Osteoblast (primary cell): ENCODE data around the gene SH3RF3. TPM values are rescaled to one million over a fixed set of nuclear protein-coding genes. Genes with fewer than 3 reads are reported as not detected.

Experiments
- DNase-seq: peaks from one replicate; pipeline ENCODE4 v3.0.0; 2011; ENCODE audit warnings: low spot score, mixed read lengths; ENCODE audit not compliant: insufficient read length; ENCODE audit errors: missing footprints
- H2AFZ ChIP-seq: 2 replicates; pipeline ENCODE4 v1.6.0; 2011; ENCODE audit warnings: mild to moderate bottlenecking, low read length
- H3K27ac ChIP-seq: 2 replicates; pipeline ENCODE4 v1.5.1; 2011; ENCODE audit warnings: mild to moderate bottlenecking, low read depth, low read length, moderate library complexity
- H3K27me3 ChIP-seq: 2 replicates; pipeline ENCODE4 v1.6.0; 2012; ENCODE audit warnings: mild to moderate bottlenecking, control low read depth, inconsistent platforms, low read length, moderate library complexity; ENCODE audit not compliant: insufficient read depth
- H3K36me3 ChIP-seq: 2 replicates; pipeline ENCODE4 v1.5.1; 2011; ENCODE audit warnings: mild to moderate bottlenecking, low read length, control low read depth, moderate library complexity; ENCODE audit not compliant: insufficient read depth
- H3K4me1 ChIP-seq: 2 replicates; pipeline ENCODE4 v1.5.1; 2011; ENCODE audit warnings: mild to moderate bottlenecking, low read length, control low read depth, moderate library complexity; ENCODE audit not compliant: insufficient read depth
- H3K4me2 ChIP-seq: 2 replicates; pipeline ENCODE4 v1.6.0; 2011; ENCODE audit warnings: mild to moderate bottlenecking, low read length; ENCODE audit not compliant: insufficient read depth
- H3K4me3 ChIP-seq: fragments of 200-600 bp; sonication (generic); 3 replicates; pipeline ENCODE4 v1.5.1; 2012; ENCODE audit warnings: mild to moderate bottlenecking, low read length, inconsistent platforms; ENCODE audit not compliant: insufficient read depth
- H3K79me2 ChIP-seq: 2 replicates; pipeline ENCODE4 v1.6.0; 2012; ENCODE audit warnings: mild to moderate bottlenecking, low read length, control low read depth, inconsistent platforms; ENCODE audit not compliant: insufficient read depth
- H3K9me3 ChIP-seq: 2 replicates; pipeline ENCODE4 v1.5.1; 2011; ENCODE audit warnings: low read depth, low read length, control low read depth
- H4K20me1 ChIP-seq: 2 replicates; pipeline ENCODE4 v1.6.0; 2012; ENCODE audit warnings: mild to moderate bottlenecking, low read length, control low read depth; ENCODE audit not compliant: insufficient read depth
- CTCF ChIP-seq: IDR thresholded peaks from 2 replicates; pipeline ENCODE4 v1.5.1; 2011; ENCODE audit warnings: mild to moderate bottlenecking, low read depth, low read length, moderate library complexity; ENCODE audit errors: extremely low read depth
- total RNA-seq: library from RNA; depleted of rRNA; stranded (reverse); fragments of >200 nt; gene quantifications from 2 replicates; pipeline ENCODE4 v1.2.3, GENCODE V29; 2012

SH3RF3 gene
- total RNA-seq, 1 donor = 14.8 TPM

GRCh38 chr2:109402180-109402579 is 273.2 kb downstream of the SH3RF3 start:
- Histone ChIP-seq H3K27ac (no peak overlapping the region), H3K27me3 (no peaks in the 10 kb centered on the region), H3K9me3 (no peaks in the 10 kb centered on the region), H3K79me2 (no peaks in the 10 kb centered on the region), H3K4me3 (no peak overlapping the region), H3K36me3 (no peaks in the 10 kb centered on the region), H3K4me1 (peaks cover 3% of the 10 kb centered on the region), H4K20me1 (peaks cover 26% of the 10 kb centered on the region), H3K4me2 (no peak overlapping the region), H2AFZ (no peak overlapping the region)
- peak; percentile 84 for DNase-seq
- TF ChIP-seq CTCF = peak; percentile 7

DNA sequence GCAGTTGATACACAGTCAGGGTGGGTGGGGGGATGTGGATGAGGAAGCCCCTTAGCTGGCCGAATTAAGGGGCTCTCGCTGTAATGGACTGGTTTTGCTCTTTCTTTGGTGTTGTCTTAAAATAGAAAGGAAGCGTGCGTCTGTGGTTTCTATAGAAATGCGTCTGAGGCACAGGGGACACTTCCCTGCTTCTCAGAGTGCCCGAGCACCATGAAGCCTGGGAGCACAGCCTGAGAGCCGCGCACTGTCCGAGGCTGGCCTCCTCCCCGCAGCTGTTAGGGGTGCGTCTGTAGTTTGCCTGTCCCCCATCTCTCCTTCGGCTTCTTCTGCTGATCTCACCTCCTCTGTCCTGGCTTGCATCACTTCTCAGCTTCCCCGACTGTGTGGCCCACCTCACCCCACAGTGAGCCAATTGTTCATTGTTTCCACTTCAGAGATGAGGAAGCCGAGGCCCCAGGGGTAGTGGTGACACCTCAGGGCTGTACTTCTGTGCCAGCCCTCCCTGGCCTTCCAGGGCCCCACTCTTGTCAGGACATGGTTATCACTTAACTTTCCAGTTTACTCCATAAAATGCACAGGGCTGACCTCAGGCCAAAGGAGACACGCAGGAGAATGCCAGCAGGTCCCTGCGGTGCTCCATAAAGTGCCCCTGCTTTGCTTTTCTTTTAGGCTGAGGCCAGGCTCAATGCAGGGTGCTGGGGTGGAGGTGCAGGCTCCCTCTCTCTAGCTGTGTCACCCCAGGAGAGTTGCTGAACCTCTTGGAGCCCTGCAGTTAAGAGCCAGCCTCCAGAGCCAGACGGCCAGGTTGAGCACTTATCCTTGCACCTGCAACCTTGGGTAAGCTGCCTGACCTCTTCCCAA is 274.2 kb downstream of the SH3RF3 start:
- no peak overlapping the region for H2AFZ ChIP-seq
- H3K79me2 ChIP-seq = no peaks in the 10 kb centered on the region
- H3K27ac ChIP-seq = no peak overlapping the region
- peaks cover 30% of the 10 kb centered on the region for H4K20me1 ChIP-seq
- DNase-seq = peak; percentile 68
- no peaks in the 10 kb centered on the region for H3K36me3 ChIP-seq
- H3K27me3 ChIP-seq = no peaks in the 10 kb centered on the region
- no peak overlapping the region for H3K4me2 ChIP-seq
- no peak overlapping the region for H3K4me3 ChIP-seq
- H3K9me3 ChIP-seq = no peaks in the 10 kb centered on the region
- H3K4me1 ChIP-seq = peaks cover 3% of the 10 kb centered on the region
- no peak for TF ChIP-seq CTCF

GRCh38 chr2:109403841-109404201 is 274.8 kb downstream of the SH3RF3 start:
- no peak overlapping the region for H2AFZ ChIP-seq

More at GRCh38 chr2:109403841-109404201, 274.8 kb downstream of the SH3RF3 start:
- H3K4me3 ChIP-seq = no peak overlapping the region
- no peaks in the 10 kb centered on the region for H3K27me3 ChIP-seq
- H3K4me1 ChIP-seq = peaks cover 3% of the 10 kb centered on the region
- TF ChIP-seq CTCF = no peak
- no peak overlapping the region for H3K27ac ChIP-seq
- no peaks in the 10 kb centered on the region for H3K79me2 ChIP-seq
- H4K20me1 ChIP-seq = peaks cover 30% of the 10 kb centered on the region
- no peaks in the 10 kb centered on the region for H3K9me3 ChIP-seq
- no peak overlapping the region for H3K4me2 ChIP-seq
- H3K36me3 ChIP-seq = no peaks in the 10 kb centered on the region
- DNase-seq = peak; percentile 90
